Posterior vena cava (tissue), 2 donors: ENCODE data around the gene NEDD4L. TPM values are rescaled to one million over a fixed set of nuclear protein-coding genes. Genes with fewer than 3 reads are reported as not detected.
"Not testable (repeated sequence)": the region's sequence is repeated elsewhere in the genome, so short reads cannot be mapped to it uniquely, and the experiment has no call there.

Source experiments
- DNase-seq: peaks from one replicate; pipeline ENCODE4 v3.0.0-alpha.2; 2020; ENCODE audit warnings: low spot score
- intact Hi-C, 2 donors: fragments of 100-400 bp; cut with DNase I; formaldehyde crosslinking; loops; one replicate each; pipeline versions ENCODE4 v1.14.1 to v1.14.2; 2022 to 2023
- total RNA-seq, 2 donors: library from RNA; stranded (reverse); fragmentation: NEBNext Ultra II Directional; extraction: Animal tissue kit (Norgen Biotek cat#: 25700); gene quantifications; one replicate each; pipeline ENCODE4 v1.2.1, GENCODE V29; 2021
- donor health status: DM: yes; HTN: yes; CAD: no.
- donor health status: DM: yes; HTN: yes; CAD: no.

NEDD4L gene
- total RNA-seq, 2 donors from 2014 or later = 11.3 to 14.9 TPM

GRCh38 chr18:58166278-58166844 lies 122.3 kb downstream of the NEDD4L start:
- no peak for DNase-seq
- intact Hi-C loops = no loop called here

- no peak for DNase-seq
- intact Hi-C loops = no loop called here
These were observed 123.0 kb downstream of the NEDD4L start for GRCh38 chr18:58167073-58167472.

- no peak for DNase-seq
- intact Hi-C loops = no loop called here
These were observed 124.2 kb downstream of the NEDD4L start for GRCh38 chr18:58168221-58168620.

- no peak for DNase-seq
- intact Hi-C loops = no loop called here
These were observed 125.0 kb downstream of the NEDD4L start for GRCh38 chr18:58168993-58169392.

- DNase-seq = no peak
- intact Hi-C loops = no loop called here
These were observed 125.4 kb downstream of the NEDD4L start for GRCh38 chr18:58169472-58169871.

GRCh38 chr18:58170036-58170435 lies 126.0 kb downstream of the NEDD4L start:
- intact Hi-C loops, DNase-seq: not testable (repeated sequence)

GRCh38 chr18:58172031-58172430 lies 128.0 kb downstream of the NEDD4L start:
- intact Hi-C loops = no loop called here
- DNase-seq = no peak

GRCh38 chr18:58174285-58174684 lies 130.3 kb downstream of the NEDD4L start:
- no peak for DNase-seq
- intact Hi-C loops = no loop called here

GRCh38 chr18:58175122-58175785 lies 131.2 kb downstream of the NEDD4L start:
- intact Hi-C loops = no loop called here
- no peak for DNase-seq

GRCh38 chr18:58175786-58176176 lies 131.8 kb downstream of the NEDD4L start:
- intact Hi-C loops = no loop called here
- DNase-seq = no peak

GRCh38 chr18:58177004-58177717 lies 133.1 kb downstream of the NEDD4L start:
- intact Hi-C loops = no loop called here
- no peak for DNase-seq

- DNase-seq = no peak
- intact Hi-C loops = no loop called here
These were observed 134.0 kb downstream of the NEDD4L start for GRCh38 chr18:58177896-58178470.

GRCh38 chr18:58178511-58178910 lies 134.5 kb downstream of the NEDD4L start:
- no peak for DNase-seq
- intact Hi-C loops = no loop called here

GRCh38 chr18:58180172-58180571 lies 136.1 kb downstream of the NEDD4L start:
- intact Hi-C loops = no loop called here
- DNase-seq = no peak

GRCh38 chr18:58180738-58181353 lies 136.8 kb downstream of the NEDD4L start:
- no peak for DNase-seq
- intact Hi-C loops = no loop called here

GRCh38 chr18:58181988-58182387 lies 138.0 kb downstream of the NEDD4L start:
- intact Hi-C loops = no loop called here

GRCh38 chr18:58183226-58183625 lies 139.2 kb downstream of the NEDD4L start:
- intact Hi-C loops = no loop called here
- no peak for DNase-seq

More at GRCh38 chr18:58181988-58182387, 138.0 kb downstream of the NEDD4L start:
- no peak for DNase-seq

- DNase-seq = no peak
- intact Hi-C loops = no loop called here
These were observed 142.4 kb downstream of the NEDD4L start for GRCh38 chr18:58186258-58186948.

- DNase-seq = no peak
- intact Hi-C loops = no loop called here
These were observed 143.6 kb downstream of the NEDD4L start for GRCh38 chr18:58187674-58188073.
